Amygdala (tissue), 56 donors: ENCODE measurements around the gene ILF3.

ENCODE experiments used
- DNase-seq, 56 donors: peaks; one replicate each; lab custom pipeline; 2025; lab: John Stamatoyannopoulos, UW

Gene ILF3

DNA sequence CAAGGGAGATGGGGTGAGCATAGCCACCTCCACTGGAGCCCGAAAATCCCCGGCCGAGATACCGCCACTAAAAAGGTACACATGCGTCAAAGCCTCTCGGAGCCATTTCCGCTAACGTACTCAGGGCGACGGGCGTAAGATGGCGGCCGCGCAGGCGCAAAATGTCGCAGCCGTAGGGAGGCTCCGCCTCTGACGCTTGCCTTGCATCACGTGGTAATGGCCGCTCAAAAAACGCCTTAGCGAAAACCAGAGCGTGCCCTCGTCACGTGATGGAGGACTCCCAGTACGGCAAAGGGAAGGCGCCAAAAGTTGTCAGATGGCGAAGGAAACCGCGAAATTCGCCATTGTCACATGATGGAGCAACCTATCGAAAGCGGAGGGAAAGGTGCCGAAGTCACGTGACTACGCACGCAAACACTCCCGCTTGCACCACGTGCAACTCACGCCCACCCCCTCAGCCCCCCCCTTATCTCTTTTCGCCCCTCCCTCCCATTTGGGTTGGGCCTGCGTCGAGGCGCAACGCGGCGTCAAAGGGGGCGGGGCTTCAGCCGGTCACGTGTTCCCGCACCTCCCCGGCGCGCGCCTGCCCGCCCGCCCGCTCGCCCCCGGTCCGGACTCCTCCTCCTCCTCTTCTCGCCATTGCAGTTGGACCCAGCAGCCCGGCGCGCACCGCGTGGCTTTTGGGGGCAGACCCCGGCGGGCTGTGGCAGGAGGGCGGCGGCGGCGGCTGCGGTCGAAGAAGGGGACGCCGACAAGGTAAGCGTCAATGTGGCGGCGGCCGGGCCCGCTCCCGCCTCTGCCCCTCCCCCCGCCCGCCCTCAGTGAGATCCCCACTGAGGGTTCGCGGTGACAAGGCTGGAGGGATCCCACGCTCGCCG, at the start of gene ILF3:
TSS of gene ILF3 (plus strand) at position 615 of the 878 bp plus-strand sequence. CDS start 16,260 bp downstream, outside the sequence.
- peak; percentile 92 to 100 (median 99) for DNase-seq

DNA sequence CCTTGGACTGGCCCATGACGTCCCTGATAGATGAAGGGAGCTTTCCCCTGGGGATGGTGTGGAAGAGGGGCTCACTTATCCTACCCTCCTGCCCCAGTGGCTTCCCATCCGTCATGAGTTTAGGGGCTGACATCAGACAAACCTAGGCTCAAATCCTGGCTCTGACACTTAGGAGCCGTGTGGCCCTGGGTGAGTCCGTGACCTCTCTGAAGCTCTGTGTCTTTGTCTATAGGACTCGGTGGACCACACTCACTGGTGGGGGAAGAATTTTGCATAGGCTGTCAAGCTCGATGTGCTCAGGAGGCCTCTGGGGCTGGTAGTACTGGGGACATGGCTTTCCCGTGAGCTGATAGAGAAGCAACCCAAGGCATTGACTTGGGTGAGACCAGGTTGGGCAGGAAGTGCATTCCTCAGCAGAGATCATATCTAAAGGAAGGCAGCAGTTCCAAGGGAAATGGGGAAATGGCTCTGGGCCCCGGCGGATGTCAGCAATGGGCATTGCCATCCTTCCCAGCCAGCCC, 49.6 kb upstream of the ILF3 start:
- DNase-seq = no peak

DNA sequence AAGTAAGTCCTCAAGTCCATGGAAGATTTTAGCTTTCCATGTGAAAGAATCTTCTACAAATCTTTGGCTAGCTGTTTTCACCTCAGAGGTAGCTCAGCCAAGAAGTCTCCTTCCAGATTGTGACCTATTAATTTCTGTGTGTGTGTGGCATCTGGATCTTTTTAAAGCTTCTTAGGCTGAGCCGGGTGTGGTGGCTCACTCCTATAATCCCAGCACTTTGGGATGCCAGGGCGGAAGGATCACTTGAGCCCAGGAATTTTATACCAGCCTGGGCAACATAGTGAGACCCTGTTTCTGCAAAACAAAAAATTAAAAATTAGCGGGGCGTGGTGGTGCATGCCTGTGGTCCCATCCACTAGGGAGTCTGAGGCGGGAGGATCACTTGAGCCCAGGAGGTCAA, 42.2 kb upstream of the ILF3 start:
- no peak for DNase-seq

- DNase-seq = peak in 51 of 56 donors; percentile 11 to 75 (median 51)
Observed at GRCh38 chr19:10612499-10613119, 41.5 kb upstream of the ILF3 start.

GRCh38 chr19:10615429-10616023, 38.6 kb upstream of the ILF3 start:
- DNase-seq = no peak

GRCh38 chr19:10617409-10618121, 36.6 kb upstream of the ILF3 start:
- no peak for DNase-seq

DNA sequence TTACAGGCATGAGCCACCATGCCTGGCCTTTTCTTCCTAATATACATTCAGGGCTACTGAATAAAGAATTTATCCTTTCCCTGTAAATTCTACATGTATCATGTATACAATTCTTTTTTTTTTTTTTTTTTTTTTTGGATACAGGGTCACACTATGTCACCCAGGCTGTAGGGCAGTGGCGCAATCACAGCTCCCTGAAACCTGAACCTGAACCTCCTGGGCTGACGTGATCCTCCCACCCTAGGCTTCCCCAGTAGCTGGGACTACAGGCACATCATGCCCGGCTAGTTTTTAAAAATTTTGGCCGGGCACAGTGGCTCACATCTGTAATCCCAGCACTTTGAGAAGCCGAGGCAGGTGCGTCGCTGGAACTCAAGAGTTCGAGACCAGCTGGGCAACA, 35.3 kb upstream of the ILF3 start:
- DNase-seq = no peak

- DNase-seq = no peak
Observed at GRCh38 chr19:10620786-10621185, 33.4 kb upstream of the ILF3 start.

- no peak for DNase-seq
Observed at GRCh38 chr19:10621966-10622365, 32.2 kb upstream of the ILF3 start.

DNA sequence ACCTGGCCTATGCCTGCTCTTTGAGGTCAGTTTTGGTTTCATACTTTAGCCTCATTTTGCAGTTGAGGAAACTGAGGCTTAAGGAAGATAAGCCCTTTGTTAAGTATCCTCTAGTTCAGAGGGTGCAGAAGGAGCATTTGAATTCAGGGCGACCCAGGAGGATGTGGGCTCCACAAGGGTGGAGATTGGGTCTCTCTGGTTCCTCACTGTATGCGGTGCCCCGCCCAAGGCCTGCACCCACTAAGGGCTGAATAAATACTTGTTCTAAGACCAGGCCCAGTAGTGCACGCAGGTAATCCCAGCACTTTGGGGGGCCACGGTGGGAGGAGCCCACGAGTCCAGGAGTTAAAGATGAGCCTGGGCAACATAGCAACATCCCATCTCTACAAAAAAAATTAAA, 29.6 kb upstream of the ILF3 start:
- no peak for DNase-seq

GRCh38 chr19:10625003-10625761, 29.0 kb upstream of the ILF3 start, which contains the start of gene SLC44A2:
SLC44A2 (plus strand) TSS chr19:10625553; CDS start chr19:10625634, 81 bp downstream.
- peak in 52 of 56 donors; percentile 11 to 93 (median 70) for DNase-seq

DNA sequence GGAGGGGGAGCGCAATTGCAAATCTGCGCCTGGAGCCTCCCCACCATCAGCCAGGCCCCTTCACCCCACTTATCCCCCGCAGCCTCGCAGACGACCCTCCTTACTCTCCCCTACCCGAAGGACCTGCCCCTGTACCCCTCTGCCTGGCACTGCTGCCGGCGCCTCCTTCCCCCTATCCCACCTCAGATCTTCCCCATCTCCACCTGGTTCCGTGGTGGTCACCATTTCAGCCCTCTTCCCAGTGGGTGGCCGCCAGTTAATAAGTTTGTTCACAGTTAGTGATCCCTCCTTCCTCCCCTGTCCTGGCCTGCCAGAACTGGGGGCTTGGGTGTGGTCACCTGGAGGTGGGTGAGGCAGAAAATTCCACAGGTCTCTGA, 28.4 kb upstream of the ILF3 start:
- DNase-seq = peak in 1 of 56 donors; percentile 6

- no peak for DNase-seq
Observed at GRCh38 chr19:10631874-10632273, 22.3 kb upstream of the ILF3 start.

DNA sequence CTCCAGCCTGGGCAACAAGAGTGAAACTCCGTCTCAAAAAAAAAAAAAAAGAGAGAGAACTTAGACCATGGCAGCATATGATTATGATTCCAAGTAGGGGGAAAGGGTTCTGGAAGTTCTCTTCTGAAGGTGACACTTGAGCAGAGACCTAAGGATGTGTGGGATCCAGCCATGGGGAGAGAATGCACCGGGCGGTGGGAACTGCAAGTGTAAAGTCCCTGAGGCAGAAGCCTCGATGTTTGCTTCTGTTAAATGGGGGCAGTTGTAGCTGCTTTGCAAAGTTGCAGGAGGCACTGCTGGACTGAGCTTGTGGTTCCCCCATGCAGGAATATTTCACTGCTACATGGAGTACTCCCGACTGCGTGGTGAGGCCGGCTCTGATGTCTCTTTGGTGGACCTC, 19.7 kb upstream of the ILF3 start:
- no peak for DNase-seq

DNA sequence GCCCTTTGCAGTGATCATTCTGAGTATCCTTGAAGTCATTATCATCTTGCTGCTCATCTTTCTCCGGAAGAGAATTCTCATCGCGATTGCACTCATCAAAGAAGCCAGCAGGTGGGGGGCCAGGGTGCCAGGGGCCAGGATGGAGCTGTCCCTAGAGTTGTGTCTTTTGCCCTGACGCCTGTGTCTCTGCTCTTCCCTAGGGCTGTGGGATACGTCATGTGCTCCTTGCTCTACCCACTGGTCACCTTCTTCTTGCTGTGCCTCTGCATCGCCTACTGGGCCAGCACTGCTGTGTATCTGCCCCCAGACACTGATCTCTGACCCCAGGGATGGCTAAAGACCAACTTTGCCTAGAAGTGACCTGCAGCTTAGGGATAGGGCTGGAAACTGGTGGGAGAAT, 19.2 kb upstream of the ILF3 start:
- DNase-seq = no peak

DNA sequence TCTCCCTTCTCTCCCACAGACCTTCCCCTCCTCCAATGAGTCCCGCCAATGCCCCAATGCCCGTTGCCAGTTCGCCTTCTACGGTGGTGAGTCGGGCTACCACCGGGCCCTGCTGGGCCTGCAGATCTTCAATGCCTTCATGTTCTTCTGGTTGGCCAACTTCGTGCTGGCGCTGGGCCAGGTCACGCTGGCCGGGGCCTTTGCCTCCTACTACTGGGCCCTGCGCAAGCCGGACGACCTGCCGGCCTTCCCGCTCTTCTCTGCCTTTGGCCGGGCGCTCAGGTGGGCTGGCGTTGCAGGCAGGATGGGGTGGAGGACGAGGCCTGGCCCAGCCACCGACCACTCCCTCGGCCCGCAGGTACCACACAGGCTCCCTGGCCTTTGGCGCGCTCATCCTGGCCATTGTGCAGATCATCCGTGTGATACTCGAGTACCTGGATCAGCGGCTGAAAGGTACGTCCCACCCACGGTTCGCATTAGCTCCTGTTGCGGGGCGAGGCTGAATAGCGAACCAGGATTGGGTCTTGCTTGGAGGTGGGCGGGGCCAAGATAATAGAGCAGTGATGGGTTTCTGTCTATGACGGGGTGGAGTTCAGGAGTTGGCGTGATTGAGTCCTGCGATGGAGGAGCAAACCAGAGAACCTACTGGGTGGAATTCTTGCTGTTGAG, 17.7 kb upstream of the ILF3 start:
- peak in 8 of 56 donors; percentile 5 to 22 (median 10) for DNase-seq

DNA sequence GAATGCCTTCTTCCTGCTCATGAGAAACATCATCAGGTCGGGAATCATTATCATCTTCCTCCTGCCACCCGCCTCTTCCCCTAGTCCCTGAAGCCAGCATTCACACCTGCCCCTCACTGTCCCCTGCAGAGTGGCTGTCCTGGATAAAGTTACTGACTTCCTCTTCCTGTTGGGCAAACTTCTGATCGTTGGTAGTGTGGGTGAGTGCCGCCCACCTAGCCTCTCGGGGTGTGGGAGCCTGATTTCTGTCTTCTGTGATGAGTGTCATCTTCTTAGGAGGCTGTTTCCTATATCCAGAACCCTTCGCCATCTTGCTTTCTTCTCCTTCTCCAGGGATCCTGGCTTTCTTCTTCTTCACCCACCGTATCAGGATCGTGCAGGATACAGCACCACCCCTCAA, 16.3 kb upstream of the ILF3 start:
- DNase-seq = no peak

- no peak for DNase-seq
Observed at GRCh38 chr19:10639836-10640235, 14.3 kb upstream of the ILF3 start.

DNA sequence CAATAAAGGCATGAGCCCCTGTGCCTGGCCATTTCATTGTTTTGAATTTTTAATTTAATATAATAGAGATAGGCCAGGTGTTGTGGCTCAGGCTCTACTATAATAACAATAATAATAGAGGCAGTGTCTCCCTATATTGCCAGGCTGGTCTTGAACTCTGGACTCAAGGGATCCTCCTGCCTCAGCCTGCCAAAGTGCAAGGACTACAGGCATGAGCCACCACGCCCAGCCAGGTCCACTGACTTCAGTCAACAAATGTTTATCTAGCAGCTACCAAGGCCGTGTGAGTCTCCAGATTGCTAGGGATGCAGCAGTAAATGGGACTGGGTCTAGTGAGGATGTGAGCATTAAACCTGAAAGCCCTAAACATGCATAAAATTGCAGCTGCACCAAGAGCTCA, 13.8 kb upstream of the ILF3 start:
- no peak for DNase-seq
